Ovary (tissue), 3 donors: Measurements from ENCODE around the gene TM9SF4.

ENCODE experiments used
- CTCF ChIP-seq, 3 donors: fragments of 450-650 bp in 2 of 3; fragments of 200-600 bp in 1 of 3; IDR thresholded peaks; one replicate each; pipeline versions ENCODE4 v1.5.1 to v1.8.0; 2016 to 2022; ENCODE audit warnings: antibody characterized with exemption in 3 of 3, mild to moderate bottlenecking in 1 of 3
- EP300 ChIP-seq: sonication (generic); formaldehyde crosslinking; IDR thresholded peaks from one replicate; pipeline ENCODE4 v1.6.1; 2017; ENCODE audit warnings: antibody characterized with exemption
- POLR2A ChIP-seq: fragments of 450-650 bp; IDR thresholded peaks from one replicate; pipeline ENCODE4 v1.6.1; 2017; ENCODE audit warnings: antibody characterized with exemption, mild to moderate bottlenecking, moderate library complexity
- donor health status: DM: no; HTN: no; CAD: no.

DNA sequence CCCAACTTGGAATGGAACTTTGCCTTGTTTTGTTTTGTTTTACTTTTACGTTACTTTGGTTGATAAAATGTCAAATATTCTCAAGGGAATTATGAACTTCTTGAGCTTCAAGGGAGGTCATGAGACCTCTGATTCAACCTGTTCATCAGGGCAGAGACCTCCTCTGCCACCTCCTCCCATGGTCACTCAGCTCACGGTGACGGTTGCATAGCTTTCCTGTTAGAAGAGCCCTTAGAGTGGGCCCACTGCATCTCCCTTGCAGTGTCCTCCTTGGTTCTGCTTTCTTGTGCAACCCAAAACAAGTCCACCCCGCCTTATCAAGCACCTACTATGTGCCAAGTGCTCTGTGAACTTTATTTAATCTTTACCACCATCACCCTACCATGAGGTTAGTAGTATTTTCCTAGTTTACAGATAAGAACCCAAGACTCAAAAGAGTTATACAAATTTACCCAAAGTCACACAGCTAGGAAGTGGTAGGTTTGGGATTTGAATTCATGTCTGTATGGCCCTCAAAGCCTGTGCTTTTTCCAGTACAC lies 15.5 kb downstream of the TM9SF4 start:
- TF ChIP-seq CTCF (IDR thresholded peaks at IDR 0.05) (no peak), POLR2A (no peak), EP300 (no peak)
